HFF-Myc (cell line): ENCODE measurements around the gene CEP162.

Experiments used
- DNase-seq: peaks from one replicate; pipeline ENCODE4 v3.0.0-alpha.2; 2011; ENCODE audit warnings: low read depth; ENCODE audit errors: extremely low read depth
- H3K4me3 ChIP-seq: replicated peaks from 2 replicates; pipeline ENCODE4 v1.5.1; 2011; ENCODE audit warnings: low read depth, mild to moderate bottlenecking, control low read depth, low read length
- CTCF ChIP-seq: IDR thresholded peaks from 2 replicates; pipeline ENCODE4 v1.5.1; 2012; ENCODE audit warnings: mild to moderate bottlenecking, low read depth, low read length, control low read depth; ENCODE audit errors: missing control alignments

CEP162 gene

GRCh38 chr6:84161190-84161589, 66.3 kb downstream of the CEP162 start:
- no peak overlapping the region for H3K4me3 ChIP-seq
- TF ChIP-seq CTCF: no peak
- DNase-seq: no peak

- peak; percentile 16 for DNase-seq
- no peak overlapping the region for H3K4me3 ChIP-seq
- no peak for TF ChIP-seq CTCF
These were observed 71.1 kb downstream of the CEP162 start for GRCh38 chr6:84156306-84156705.

GRCh38 chr6:84151669-84152068, 75.8 kb downstream of the CEP162 start:
- no peak overlapping the region for H3K4me3 ChIP-seq

GRCh38 chr6:84150705-84151104, 76.7 kb downstream of the CEP162 start:
- TF ChIP-seq CTCF: no peak
- H3K4me3 ChIP-seq: no peak overlapping the region
- DNase-seq: peak; percentile 89

More at GRCh38 chr6:84151669-84152068, 75.8 kb downstream of the CEP162 start:
- DNase-seq: no peak
- TF ChIP-seq CTCF: no peak

GRCh38 chr6:84141521-84141920, 85.9 kb downstream of the CEP162 start:
- TF ChIP-seq CTCF: no peak
- DNase-seq: no peak

GRCh38 chr6:84139311-84139710, 88.1 kb downstream of the CEP162 start:
- no peak for TF ChIP-seq CTCF
- DNase-seq: no peak
- H3K4me3 ChIP-seq: no peak overlapping the region

More at GRCh38 chr6:84141521-84141920, 85.9 kb downstream of the CEP162 start:
- no peak overlapping the region for H3K4me3 ChIP-seq

GRCh38 chr6:84137989-84138575, 89.4 kb downstream of the CEP162 start:
- DNase-seq: no peak
- TF ChIP-seq CTCF: no peak
- no peak overlapping the region for H3K4me3 ChIP-seq
